CD14-positive monocyte (primary cell): ENCODE data around the gene MIPOL1. TPM values are rescaled to one million over a fixed set of nuclear protein-coding genes. Genes with fewer than 3 reads are reported as not detected.

ENCODE experiments used
- DNase-seq, 3 donors: peaks; one replicate each; pipeline ENCODE4 v3.0.0-alpha.2; 2011 to 2022
- H2AFZ ChIP-seq: 2 replicates; pipeline ENCODE4 v1.6.0; 2012; ENCODE audit warnings: mild to moderate bottlenecking, low read depth, low read length, inconsistent platforms; ENCODE audit not compliant: insufficient read depth, poor library complexity, severe bottlenecking
- H3K27ac ChIP-seq, 2 donors: 1 replicate in 1 of 2; 2 replicates in 1 of 2; pipeline ENCODE4 v1.5.1; 2012 to 2013; ENCODE audit warnings: low read length in 2 of 2, control low read depth in 1 of 2, inconsistent platforms in 1 of 2, low read depth in 1 of 2, mild to moderate bottlenecking in 1 of 2
- H3K27me3 ChIP-seq, 2 donors: one replicate each; pipeline versions ENCODE4 v1.6.0 to v1.6.1; 2011 to 2013; ENCODE audit warnings: low read length in 2 of 2; ENCODE audit not compliant: control insufficient read depth in 2 of 2, insufficient read depth in 2 of 2
- H3K36me3 ChIP-seq, 2 donors: replicated peaks in 1 of 2; 1 replicate in 1 of 2; 2 replicates in 1 of 2; pipeline versions ENCODE4 v1.5.1 to v1.6.1; 2012 to 2013; ENCODE audit warnings: low read length in 2 of 2, control low read depth in 1 of 2, inconsistent platforms in 1 of 2, mild to moderate bottlenecking in 1 of 2; ENCODE audit not compliant: insufficient read depth in 2 of 2, control insufficient read depth in 1 of 2
- H3K4me1 ChIP-seq, 2 donors: 1 replicate in 1 of 2; 2 replicates in 1 of 2; pipeline versions ENCODE4 v1.5.1 to v1.6.1; 2012 to 2013; ENCODE audit warnings: low read length in 2 of 2, control low read depth in 1 of 2, inconsistent platforms in 1 of 2, mild to moderate bottlenecking in 1 of 2, moderate library complexity in 1 of 2; ENCODE audit not compliant: insufficient read depth in 2 of 2, control insufficient read depth in 1 of 2
- H3K4me2 ChIP-seq: replicated peaks from 2 replicates; pipeline ENCODE3; 2012; ENCODE audit warnings: low read length, moderate library complexity, mild to moderate bottlenecking; ENCODE audit not compliant: poor library complexity, severe bottlenecking; ENCODE audit errors: extremely low read depth
- H3K4me3 ChIP-seq, 3 experiments: fragments of 200-600 bp in 1 of 3; sonication (generic) in 1 of 3; replicated peaks in 1 of 3; 1 replicate in 2 of 3; 2 replicates in 1 of 3; pipeline ENCODE4 v1.5.1; 2011 to 2013; ENCODE audit warnings: low read length in 3 of 3, mild to moderate bottlenecking in 3 of 3, control low read depth in 2 of 3, low read depth in 2 of 3, inconsistent platforms in 1 of 3, moderate library complexity in 1 of 3
- H3K79me2 ChIP-seq: 2 replicates; pipeline ENCODE4 v1.6.0; 2012; ENCODE audit warnings: mild to moderate bottlenecking, control low read depth, inconsistent platforms, low read length, moderate library complexity; ENCODE audit not compliant: insufficient read depth
- H3K9ac ChIP-seq: 2 replicates; pipeline ENCODE4 v1.6.0; 2017; ENCODE audit warnings: low read length, mild to moderate bottlenecking; ENCODE audit not compliant: insufficient read depth, poor library complexity, severe bottlenecking
- H3K9me3 ChIP-seq, 2 donors: replicated peaks in 1 of 2; 1 replicate in 1 of 2; 2 replicates in 1 of 2; pipeline versions ENCODE4 v1.5.1 to v1.6.1; 2012 to 2013; ENCODE audit warnings: low read length in 2 of 2, control low read depth in 1 of 2; ENCODE audit not compliant: control insufficient read depth in 1 of 2, insufficient read depth in 1 of 2
- H4K20me1 ChIP-seq: 2 replicates; pipeline ENCODE4 v1.6.0; 2012; ENCODE audit warnings: mild to moderate bottlenecking, low read length, control low read depth, moderate library complexity; ENCODE audit not compliant: insufficient read depth
- H3K27ac Mint-ChIP-seq, 7 donors: one replicate each; pipeline ENCODE4 v1.8.0; 2020; ENCODE audit warnings: mild to moderate bottlenecking in 7 of 7, mixed read lengths in 7 of 7, moderate library complexity in 6 of 7, inconsistent platforms in 2 of 7
- H3K27me3 Mint-ChIP-seq, 3 donors: one replicate each; pipeline ENCODE4 v1.8.0; 2021 to 2022; ENCODE audit warnings: low read depth in 3 of 3, mild to moderate bottlenecking in 3 of 3, mixed read lengths in 3 of 3, moderate library complexity in 3 of 3, inconsistent platforms in 1 of 3
- H3K36me3 Mint-ChIP-seq, 2 donors: one replicate each; pipeline ENCODE4 v1.8.0; 2020; ENCODE audit warnings: mixed read lengths in 2 of 2, inconsistent platforms in 1 of 2, mild to moderate bottlenecking in 1 of 2
- H3K4me1 Mint-ChIP-seq: one replicate; pipeline ENCODE4 v1.8.0; 2020; ENCODE audit warnings: mild to moderate bottlenecking, mixed read lengths
- H3K4me3 Mint-ChIP-seq, 2 donors: one replicate each; pipeline ENCODE4 v1.8.0; 2020; ENCODE audit warnings: mild to moderate bottlenecking in 2 of 2, mixed read lengths in 2 of 2, moderate library complexity in 1 of 2
- H3K9me3 Mint-ChIP-seq, 7 donors: one replicate each; pipeline ENCODE4 v1.8.0; 2020 to 2022; ENCODE audit warnings: mixed read lengths in 7 of 7, mild to moderate bottlenecking in 6 of 7, moderate library complexity in 6 of 7, inconsistent platforms in 2 of 7
- WGBS: methylation state at CpG from one replicate; pipeline ENCODE4 v1.1.5; 2013; ENCODE audit warnings: missing lambda C conversion rate; ENCODE audit not compliant: insufficient coverage; 5-methylcytosine and 5-hydroxymethylcytosine counted together
- intact Hi-C, 2 donors: fragments of 100-400 bp; cut with micrococcal nuclease; formaldehyde crosslinking; loops; one replicate each; pipeline versions ENCODE4 v1.15.0 to v1.15.1; 2023
- polyA plus RNA-seq, 3 donors: library from polyadenylated mRNA; depleted of rRNA in 1 of 3; unstranded in 2 of 3; stranded (reverse) in 1 of 3; fragments of 300-500 nt in 2 of 3; fragments of >200 nt in 1 of 3; fragmentation: Illumina TruSeq in 2 of 3; gene quantifications; 1 replicate in 2 of 3; 2 replicates in 1 of 3; pipeline ENCODE4 v1.2.3, GENCODE V29; 2012 to 2021
- TF ChIP-seq, protein P1 (sequence below): fragments of 200-600 bp; IDR thresholded peaks from one replicate; pipeline ENCODE4 v1.8.0; 2022; ENCODE audit warnings: antibody characterized with exemption, mild to moderate bottlenecking

Gene MIPOL1
- polyA plus RNA-seq, 3 donors = not detected

DNA sequence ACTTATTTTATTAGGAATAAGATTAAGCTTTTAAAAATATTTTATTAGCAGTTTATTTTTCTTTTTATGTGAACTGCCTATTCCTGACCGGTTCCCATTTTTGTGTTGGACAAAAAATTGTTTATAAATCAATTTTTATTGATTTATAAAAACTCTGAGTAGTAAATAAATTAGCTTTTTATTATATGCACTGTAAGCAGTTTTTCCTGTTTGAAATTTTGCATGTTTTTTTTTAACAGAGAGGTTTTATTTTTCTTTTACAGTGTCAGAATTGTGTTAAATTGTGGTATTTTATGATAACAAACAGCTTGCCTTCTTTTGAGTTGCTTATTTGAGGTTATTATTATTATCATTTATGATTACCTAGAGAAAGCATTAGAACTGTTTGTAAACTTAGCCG lies 329.3 kb downstream of the MIPOL1 start:
- Histone ChIP-seq H3K27ac (no peak overlapping the region), H3K4me3 (no peak overlapping the region), H3K9me3 (no peaks in the 10 kb centered on the region), H4K20me1 (no peaks in the 10 kb centered on the region), H3K36me3 (no peaks in the 10 kb centered on the region), H3K9ac (no peak overlapping the region), H2AFZ (no peak overlapping the region), H3K4me1 (no peaks in the 10 kb centered on the region), H3K4me2 (no peak overlapping the region), H3K79me2 (no peaks in the 10 kb centered on the region), H3K27me3 (no peaks in the 10 kb centered on the region)
- H3K4me1 Mint-ChIP-seq = no peaks in the 10 kb centered on the region
- peaks cover 0 to 7% (median 1%) of the 10 kb centered on the region in 7 donors for H3K9me3 Mint-ChIP-seq
- intact Hi-C loops = no loop called here
- no peak overlapping the region for H3K27ac Mint-ChIP-seq
- no peak overlapping the region for H3K4me3 Mint-ChIP-seq
- DNase-seq = no peak
- no CpG with 5 or more reads among the region's 2 CpGs for WGBS
- no peaks in the 10 kb centered on the region for H3K27me3 Mint-ChIP-seq
- TF ChIP-seq, protein P1, sequence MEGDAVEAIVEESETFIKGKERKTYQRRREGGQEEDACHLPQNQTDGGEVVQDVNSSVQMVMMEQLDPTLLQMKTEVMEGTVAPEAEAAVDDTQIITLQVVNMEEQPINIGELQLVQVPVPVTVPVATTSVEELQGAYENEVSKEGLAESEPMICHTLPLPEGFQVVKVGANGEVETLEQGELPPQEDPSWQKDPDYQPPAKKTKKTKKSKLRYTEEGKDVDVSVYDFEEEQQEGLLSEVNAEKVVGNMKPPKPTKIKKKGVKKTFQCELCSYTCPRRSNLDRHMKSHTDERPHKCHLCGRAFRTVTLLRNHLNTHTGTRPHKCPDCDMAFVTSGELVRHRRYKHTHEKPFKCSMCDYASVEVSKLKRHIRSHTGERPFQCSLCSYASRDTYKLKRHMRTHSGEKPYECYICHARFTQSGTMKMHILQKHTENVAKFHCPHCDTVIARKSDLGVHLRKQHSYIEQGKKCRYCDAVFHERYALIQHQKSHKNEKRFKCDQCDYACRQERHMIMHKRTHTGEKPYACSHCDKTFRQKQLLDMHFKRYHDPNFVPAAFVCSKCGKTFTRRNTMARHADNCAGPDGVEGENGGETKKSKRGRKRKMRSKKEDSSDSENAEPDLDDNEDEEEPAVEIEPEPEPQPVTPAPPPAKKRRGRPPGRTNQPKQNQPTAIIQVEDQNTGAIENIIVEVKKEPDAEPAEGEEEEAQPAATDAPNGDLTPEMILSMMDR = no peak
- no peaks in the 10 kb centered on the region for H3K36me3 Mint-ChIP-seq

GRCh38 chr14:37539992-37540391 lies 342.3 kb downstream of the MIPOL1 start:
- no peaks in the 10 kb centered on the region for H3K9me3 ChIP-seq
- Mint-ChIP-seq H3K27ac (no peak overlapping the region), H3K36me3 (no peaks in the 10 kb centered on the region), H3K4me1 (no peaks in the 10 kb centered on the region), H3K4me3 (no peak overlapping the region), H3K9me3 (peaks cover 0 to 3% (median 0%) of the 10 kb centered on the region in 7 donors), H3K27me3 (no peaks in the 10 kb centered on the region)
- no peak overlapping the region for H3K4me3 ChIP-seq
- H3K27ac ChIP-seq = no peak overlapping the region
- H2AFZ ChIP-seq = no peak overlapping the region
- H3K79me2 ChIP-seq = no peaks in the 10 kb centered on the region
- intact Hi-C loops = no loop called here
- no peaks in the 10 kb centered on the region for H3K36me3 ChIP-seq
- H3K4me2 ChIP-seq = no peak overlapping the region
- no peaks in the 10 kb centered on the region for H4K20me1 ChIP-seq
- TF ChIP-seq, protein P1 = no peak
- no peaks in the 10 kb centered on the region for H3K27me3 ChIP-seq
- WGBS = no CpG with 5 or more reads among the region's 1 CpG
- H3K9ac ChIP-seq = no peak overlapping the region
- no peak for DNase-seq
- H3K4me1 ChIP-seq = no peaks in the 10 kb centered on the region
